Activated B cell treated with CpG ODN at 0.5 μM for 24 hours (primary cell): ENCODE data around the gene NDUFC2. TPM values are rescaled to one million over a fixed set of nuclear protein-coding genes. Genes with fewer than 3 reads are reported as not detected.

Source experiments
- ATAC-seq: fragments of 200-7000 bp; cut with Tn5 transposase; one replicate; pipeline ENCODE4 v1.10.0; 2021; ENCODE audit warnings: low read depth, mild to moderate bottlenecking, moderate library complexity
- CTCF ChIA-PET: fragments of 350-600 bp; sonication (Branson Sonifier 250); formaldehyde crosslinking; loops from one replicate; lab custom pipeline; 2021; ENCODE audit warnings: antibody characterized with exemption; lab: Charles Lee
- POLR2A ChIA-PET: fragments of 350-600 bp; sonication (Branson Sonifier 250); formaldehyde crosslinking; loops from one replicate; lab custom pipeline; 2021; ENCODE audit warnings: antibody characterized with exemption; lab: Charles Lee
- DNase-seq: peaks from one replicate; pipeline ENCODE4 v3.0.0; 2022
- H3K27ac Mint-ChIP-seq: one replicate; pipeline ENCODE4 v1.8.0; 2020; ENCODE audit warnings: mixed read lengths
- H3K27me3 Mint-ChIP-seq: one replicate; pipeline ENCODE4 v1.8.0; 2021; ENCODE audit warnings: mixed read lengths
- H3K36me3 Mint-ChIP-seq: one replicate; pipeline ENCODE4 v1.8.0; 2021; ENCODE audit warnings: low read depth, mixed read lengths
- H3K4me1 Mint-ChIP-seq: one replicate; pipeline ENCODE4 v1.8.0; 2021; ENCODE audit warnings: mixed read lengths
- H3K4me3 Mint-ChIP-seq: one replicate; pipeline ENCODE4 v1.8.0; 2020; ENCODE audit warnings: mild to moderate bottlenecking, mixed read lengths
- H3K9me3 Mint-ChIP-seq: one replicate; pipeline ENCODE4 v1.8.0; 2020; ENCODE audit warnings: mixed read lengths
- intact Hi-C: fragments of 100-400 bp; cut with micrococcal nuclease; formaldehyde crosslinking; loops from one replicate; pipeline ENCODE4 v1.15.1; 2024
- total RNA-seq: library from RNA; stranded (reverse); gene quantifications from 2 replicates; pipeline ENCODE4 v1.2.3, GENCODE V29; 2022
- TF ChIP-seq, protein P1 (sequence below): fragments of 200-600 bp; IDR thresholded peaks from one replicate; pipeline ENCODE4 v1.8.0; 2022; ENCODE audit warnings: antibody characterized with exemption, mild to moderate bottlenecking

The NDUFC2 gene
- total RNA-seq, 1 donor from 2014 or later, result 88.4 TPM

DNA sequence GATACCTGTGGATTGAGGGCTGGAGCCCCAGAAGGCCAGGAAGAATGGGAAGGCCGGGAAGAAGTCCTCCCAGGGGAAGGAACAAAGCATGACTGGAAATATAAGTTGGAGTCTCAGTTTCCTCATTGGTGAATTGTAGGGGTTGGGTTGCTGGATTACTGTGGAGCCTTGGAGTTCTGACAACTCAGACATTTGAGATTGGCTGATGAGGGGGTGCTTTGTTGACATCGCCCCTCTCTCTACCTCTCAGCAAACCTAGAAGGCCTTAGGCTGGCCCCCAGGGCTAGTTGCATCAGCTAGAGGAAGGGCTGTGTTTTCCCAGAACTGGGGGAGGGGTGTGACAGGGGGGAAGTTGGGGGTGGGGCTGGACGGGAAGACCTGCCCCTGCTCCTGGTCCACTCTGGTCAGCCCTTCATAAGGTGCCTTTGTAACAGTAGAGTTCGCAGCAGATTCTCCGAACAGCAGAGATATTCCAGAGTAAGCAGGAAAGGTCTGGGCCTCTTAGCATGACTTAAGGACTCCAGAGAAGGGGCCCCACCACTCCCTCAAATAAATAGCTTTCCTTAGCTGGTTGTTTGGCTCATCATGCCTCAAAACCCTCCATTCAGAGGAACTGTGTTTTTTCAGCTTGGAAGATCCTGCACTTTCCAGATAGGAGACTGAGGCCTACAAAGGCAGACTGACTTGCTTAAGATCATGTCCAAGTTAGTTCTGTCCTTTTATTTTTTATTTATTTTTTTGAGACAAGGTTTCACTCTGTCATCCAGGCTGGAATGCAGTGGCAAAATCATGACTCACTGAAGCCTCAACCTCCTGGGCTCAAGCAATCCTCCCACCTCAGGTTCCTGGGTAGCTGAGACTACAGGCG lies 28.5 kb downstream of the NDUFC2 start:
- H3K9me3 Mint-ChIP-seq, result no peaks in the 10 kb centered on the region
- no peaks in the 10 kb centered on the region for H3K4me1 Mint-ChIP-seq
- intact Hi-C loops, result no loop called here
- DNase-seq (no peak), ATAC-seq (no peak)
- H3K36me3 Mint-ChIP-seq, result no peaks in the 10 kb centered on the region
- TF ChIP-seq, protein P1, sequence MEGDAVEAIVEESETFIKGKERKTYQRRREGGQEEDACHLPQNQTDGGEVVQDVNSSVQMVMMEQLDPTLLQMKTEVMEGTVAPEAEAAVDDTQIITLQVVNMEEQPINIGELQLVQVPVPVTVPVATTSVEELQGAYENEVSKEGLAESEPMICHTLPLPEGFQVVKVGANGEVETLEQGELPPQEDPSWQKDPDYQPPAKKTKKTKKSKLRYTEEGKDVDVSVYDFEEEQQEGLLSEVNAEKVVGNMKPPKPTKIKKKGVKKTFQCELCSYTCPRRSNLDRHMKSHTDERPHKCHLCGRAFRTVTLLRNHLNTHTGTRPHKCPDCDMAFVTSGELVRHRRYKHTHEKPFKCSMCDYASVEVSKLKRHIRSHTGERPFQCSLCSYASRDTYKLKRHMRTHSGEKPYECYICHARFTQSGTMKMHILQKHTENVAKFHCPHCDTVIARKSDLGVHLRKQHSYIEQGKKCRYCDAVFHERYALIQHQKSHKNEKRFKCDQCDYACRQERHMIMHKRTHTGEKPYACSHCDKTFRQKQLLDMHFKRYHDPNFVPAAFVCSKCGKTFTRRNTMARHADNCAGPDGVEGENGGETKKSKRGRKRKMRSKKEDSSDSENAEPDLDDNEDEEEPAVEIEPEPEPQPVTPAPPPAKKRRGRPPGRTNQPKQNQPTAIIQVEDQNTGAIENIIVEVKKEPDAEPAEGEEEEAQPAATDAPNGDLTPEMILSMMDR, result no peak
- H3K4me3 Mint-ChIP-seq, result no peak overlapping the region
- POLR2A ChIA-PET, result interaction anchor here (0.6 kb wide), 1 partner anchor 28 kb away, joined by 3 read pairs; no protein-coding TSS in a partner anchor
- H3K27me3 Mint-ChIP-seq, result no peaks in the 10 kb centered on the region
- CTCF ChIA-PET, result no interaction called here
- no peak overlapping the region for H3K27ac Mint-ChIP-seq

DNA sequence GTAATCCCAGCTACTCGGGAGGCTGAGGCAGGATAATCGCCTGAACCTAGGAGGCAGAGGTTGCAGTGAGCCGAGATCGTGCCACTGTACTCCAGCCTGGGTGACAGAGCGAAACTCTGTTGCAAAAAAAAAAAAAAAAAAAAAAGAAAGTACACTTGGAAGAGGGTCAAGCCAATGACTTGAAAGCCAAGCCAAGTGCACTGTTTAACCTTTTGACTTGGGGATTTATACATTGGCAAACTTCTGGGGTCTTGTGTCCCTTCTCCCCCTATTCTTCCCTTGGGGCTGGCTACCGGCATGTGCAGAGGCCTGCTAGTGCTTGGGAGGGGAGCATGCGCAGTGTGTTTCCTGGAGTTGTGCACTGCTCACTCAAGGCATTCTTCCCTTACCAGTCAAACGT lies 30.3 kb downstream of the NDUFC2 start:
- no peak overlapping the region for H3K4me3 Mint-ChIP-seq
- H3K36me3 Mint-ChIP-seq, result no peaks in the 10 kb centered on the region
- DNase-seq (no peak), ATAC-seq (no peak)
- H3K9me3 Mint-ChIP-seq, result no peaks in the 10 kb centered on the region
- H3K27ac Mint-ChIP-seq, result no peak overlapping the region
- H3K4me1 Mint-ChIP-seq, result peaks cover 6% of the 10 kb centered on the region
- ChIA-PET CTCF (no interaction called here), POLR2A (no interaction called here)
- TF ChIP-seq, protein P1, result no peak
- intact Hi-C loops, result no loop called here
- H3K27me3 Mint-ChIP-seq, result no peaks in the 10 kb centered on the region

DNA sequence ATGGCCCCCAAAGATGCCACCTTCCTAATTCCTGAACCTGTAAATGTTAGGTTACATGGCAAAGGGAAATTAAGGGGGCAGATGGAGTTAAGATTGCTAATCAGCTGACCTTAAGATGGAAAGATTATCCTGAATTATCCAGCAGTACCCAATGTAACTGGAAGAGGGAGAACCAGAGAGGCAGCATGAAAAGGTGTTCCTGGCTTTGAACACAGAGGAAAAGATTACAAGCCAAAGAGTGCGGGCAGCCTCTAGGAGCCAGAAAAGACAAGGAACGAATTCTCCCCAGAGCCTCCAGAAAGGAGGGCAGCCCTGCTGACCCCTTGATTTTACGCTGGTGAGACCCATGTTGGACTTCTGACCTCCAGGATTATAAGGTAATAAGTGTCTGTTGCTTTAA lies 31.1 kb downstream of the NDUFC2 start:
- peaks cover 6% of the 10 kb centered on the region for H3K4me1 Mint-ChIP-seq
- H3K9me3 Mint-ChIP-seq, result no peaks in the 10 kb centered on the region
- no peak overlapping the region for H3K27ac Mint-ChIP-seq
- CTCF ChIA-PET, result no interaction called here
- ATAC-seq (no peak), DNase-seq (no peak)
- peaks cover under 1% of the 10 kb centered on the region for H3K27me3 Mint-ChIP-seq
- no peak overlapping the region for H3K4me3 Mint-ChIP-seq
- no peaks in the 10 kb centered on the region for H3K36me3 Mint-ChIP-seq
- intact Hi-C loops, result no loop called here
- TF ChIP-seq, protein P1, result no peak
- POLR2A ChIA-PET, result no interaction called here

DNA sequence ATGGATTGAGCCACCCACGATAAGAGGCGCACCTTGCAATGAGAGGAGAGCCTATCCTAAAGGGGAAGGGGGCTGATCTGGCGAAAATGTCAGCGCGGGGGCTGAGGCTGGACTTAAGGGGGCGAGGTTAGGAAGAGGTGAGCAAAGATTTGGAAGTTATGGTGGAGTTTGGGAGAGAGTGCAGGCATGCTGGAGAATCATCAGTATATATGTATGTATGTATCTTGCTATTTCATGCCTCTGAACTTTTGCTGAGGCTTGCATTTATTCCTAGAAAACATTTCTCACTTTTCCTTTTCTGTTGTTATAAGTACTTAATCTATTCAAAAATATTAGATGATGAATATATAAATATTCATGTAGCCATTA lies 33.2 kb downstream of the NDUFC2 start:
- TF ChIP-seq, protein P1, result peak; percentile 9
- no peaks in the 10 kb centered on the region for H3K9me3 Mint-ChIP-seq
- H3K4me1 Mint-ChIP-seq, result peaks cover 6% of the 10 kb centered on the region
- CTCF ChIA-PET, result interaction anchor here (1.0 to 2.3 kb wide), 9 partner anchors 9 to 518 kb away, joined by 3 to 11 read pairs (median 4); no protein-coding TSS in a partner anchor
- POLR2A ChIA-PET, result no interaction called here
- peaks cover 5% of the 10 kb centered on the region for H3K27me3 Mint-ChIP-seq
- H3K27ac Mint-ChIP-seq, result no peak overlapping the region
- H3K36me3 Mint-ChIP-seq, result no peaks in the 10 kb centered on the region
- intact Hi-C loops, result loop anchor here (1.0 to 2.0 kb wide), 3 partner anchors 52 to 518 kb away; partner anchors contain the start of genes INTS4 and RSF1
- peak; percentile 10 for ATAC-seq
- H3K4me3 Mint-ChIP-seq, result no peak overlapping the region
- no peak for DNase-seq

DNA sequence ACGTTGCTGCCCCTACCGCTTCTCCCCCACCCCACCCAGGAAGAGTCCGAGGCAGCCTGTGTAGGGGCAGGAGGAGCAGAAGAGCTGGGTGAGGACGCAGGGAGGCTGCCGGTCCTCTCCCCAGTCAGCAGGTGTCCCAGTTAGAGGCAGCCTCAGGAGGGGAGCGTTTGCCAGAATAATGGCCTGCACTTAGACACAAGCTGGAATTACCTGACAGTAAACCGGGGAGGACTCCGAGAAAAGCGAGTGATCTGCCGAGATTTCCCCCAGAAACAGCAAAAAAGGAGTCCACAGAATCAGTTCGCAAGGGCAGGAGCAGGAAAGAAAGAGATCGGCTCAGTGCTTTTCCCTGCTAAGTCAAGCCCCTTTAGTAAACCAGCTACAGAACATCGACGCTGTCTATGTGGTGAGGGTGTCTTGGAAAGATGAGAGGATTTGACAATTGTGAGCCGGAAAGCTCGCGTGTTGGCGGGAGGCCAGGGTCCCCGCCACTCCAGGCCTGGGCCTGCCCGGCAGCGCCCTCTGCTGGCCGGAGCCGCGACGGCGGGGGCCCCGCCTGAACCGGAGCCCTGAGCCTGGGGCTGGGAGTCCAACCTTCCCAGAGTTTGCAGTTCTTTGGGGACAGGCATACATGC lies 33.7 kb downstream of the NDUFC2 start:
- POLR2A ChIA-PET, result interaction anchor here (1.3 kb wide), 1 partner anchor 51 kb away, joined by 4 read pairs; the partner anchor contains the start of gene INTS4
- Mint-ChIP-seq H3K4me3 (peak overlapping the region; percentile 72), H3K4me1 (peaks cover 6% of the 10 kb centered on the region), H3K9me3 (no peaks in the 10 kb centered on the region), H3K36me3 (no peaks in the 10 kb centered on the region), H3K27ac (no peak overlapping the region), H3K27me3 (peaks cover 5% of the 10 kb centered on the region)
- TF ChIP-seq, protein P1, result peak; percentile 95
- CTCF ChIA-PET, result interaction anchor here (0.5 to 2.3 kb wide), 13 partner anchors 9 to 518 kb away, joined by 3 to 11 read pairs (median 4); no protein-coding TSS in a partner anchor
- peak; percentile 81 for DNase-seq
- peak; percentile 98 for ATAC-seq
- intact Hi-C loops, result loop anchor here (1.0 to 2.0 kb wide), 4 partner anchors 51 to 518 kb away; partner anchors contain the start of genes INTS4 and RSF1
